Measurements from ENCODE around the gene FUT8.

GRCh38 chr14:65412032-65412846 lies at the start of gene FUT8:
- peak; percentile 67 for TF ChIP-seq CTCF (IDR thresholded peaks at IDR 0.05; ENCODE audit: poor library complexity)
- TF ChIP-seq EZH2 (IDR thresholded peaks at IDR 0.05; ENCODE audit: borderline replicate concordance) = no peak

Data from hepatocyte (in vitro differentiated cells).